IMR-90 (cell line): Measurements from ENCODE around the gene COL15A1. TPM values are rescaled to one million over a fixed set of nuclear protein-coding genes. Genes with fewer than 3 reads are reported as not detected.

Experiments used
- ATAC-seq: fragments of 200-7000 bp; cut with Tn5 transposase; 2 replicates; pipeline ENCODE4 v1.9.1; 2020; ENCODE audit warnings: low read depth, mild to moderate bottlenecking, moderate library complexity
- BruUV-seq: library from RNA; stranded (reverse); fragments of 400-500 nt; replicated peaks from 2 replicates; lab custom pipeline; 2021; lab: Mats Ljungman, UMichigan
- CTCF ChIA-PET: fragments of 300-600 bp; formaldehyde crosslinking; extraction: SDS; loops from one replicate; lab custom pipeline; 2021; ENCODE audit warnings: antibody characterized with exemption; lab: Yijun Ruan, JAX
- POLR2A ChIA-PET: fragments of 300-600 bp; sonication (Branson Sonifier 250); formaldehyde crosslinking; loops from one replicate; lab custom pipeline; 2022; ENCODE audit warnings: antibody characterized with exemption; ENCODE audit not compliant: unreplicated experiment; lab: Charles Lee
- DNase-seq: peaks from one replicate; pipeline ENCODE4 v3.0.0; 2013
- H2AFZ ChIP-seq: replicated peaks from 2 replicates; pipeline ENCODE3; 2013; ENCODE audit warnings: low read length, mild to moderate bottlenecking; ENCODE audit not compliant: poor library complexity
- H2AK5ac ChIP-seq: 2 replicates; pipeline ENCODE4 v1.6.1; 2013; ENCODE audit warnings: low read depth, low read length, inconsistent platforms
- H2AK9ac ChIP-seq: replicated peaks from 2 replicates; pipeline ENCODE3; 2013; ENCODE audit warnings: mild to moderate bottlenecking, low read depth, low read length, moderate library complexity; ENCODE audit not compliant: poor library complexity
- H2BK120ac ChIP-seq: 2 replicates; pipeline ENCODE4 v1.6.1; 2013; ENCODE audit warnings: low read depth, low read length, inconsistent platforms
- H2BK15ac ChIP-seq: 3 replicates; pipeline ENCODE4 v1.6.1; 2013; ENCODE audit warnings: low read depth, low read length, inconsistent platforms
- H2BK20ac ChIP-seq: 2 replicates; pipeline ENCODE4 v1.6.1; 2013; ENCODE audit warnings: low read depth, mild to moderate bottlenecking, inconsistent platforms, low read length, moderate library complexity
- H2BK5ac ChIP-seq: 2 replicates; pipeline ENCODE4 v1.6.1; 2013; ENCODE audit warnings: mild to moderate bottlenecking, low read depth, low read length, inconsistent platforms; ENCODE audit not compliant: poor library complexity, severe bottlenecking
- H3K14ac ChIP-seq: replicated peaks from 2 replicates; pipeline ENCODE4 v1.6.1; 2013; ENCODE audit warnings: low read depth, low read length, inconsistent platforms
- H3K18ac ChIP-seq: 2 replicates; pipeline ENCODE4 v1.6.1; 2013; ENCODE audit warnings: low read depth, low read length, control low read depth
- H3K23ac ChIP-seq: 2 replicates; pipeline ENCODE4 v1.6.1; 2013; ENCODE audit warnings: low read depth, low read length, inconsistent platforms
- H3K27ac ChIP-seq: 2 replicates; pipeline ENCODE4 v1.5.1; 2013; ENCODE audit warnings: mild to moderate bottlenecking, control low read depth, low read length; ENCODE audit not compliant: insufficient read depth
- H3K27me3 ChIP-seq: 2 replicates; pipeline ENCODE4 v1.6.1; 2013; ENCODE audit warnings: low read length; ENCODE audit not compliant: control insufficient read depth, insufficient read depth
- H3K36me3 ChIP-seq: 2 replicates; pipeline ENCODE4 v1.6.1; 2013; ENCODE audit warnings: low read length, mixed read lengths; ENCODE audit not compliant: control insufficient read depth, insufficient read depth
- H3K4ac ChIP-seq: 2 replicates; pipeline ENCODE4 v1.6.1; 2013; ENCODE audit warnings: low read depth, low read length, inconsistent platforms
- H3K4me1 ChIP-seq: 2 replicates; pipeline ENCODE4 v1.6.1; 2013; ENCODE audit warnings: low read length, mixed read lengths; ENCODE audit not compliant: control insufficient read depth, insufficient read depth
- H3K4me2 ChIP-seq: 2 replicates; pipeline ENCODE4 v1.6.1; 2013; ENCODE audit warnings: low read depth, mild to moderate bottlenecking, control low read depth, low read length, moderate library complexity
- H3K4me3 ChIP-seq: 2 replicates; pipeline ENCODE4 v1.5.1; 2013; ENCODE audit warnings: low read depth, mild to moderate bottlenecking, control low read depth, low read length, moderate library complexity; ENCODE audit not compliant: insufficient read depth
- H3K56ac ChIP-seq: 2 replicates; pipeline ENCODE4 v1.6.1; 2013; ENCODE audit warnings: low read length, inconsistent platforms; ENCODE audit not compliant: insufficient read depth; ENCODE audit errors: extremely low read depth
- H3K79me1 ChIP-seq, 2 experiments: 2 replicates each; pipeline ENCODE4 v1.6.1; 2013; ENCODE audit warnings: low read length in 2 of 2, inconsistent platforms in 1 of 2, low read depth in 1 of 2
- H3K9ac ChIP-seq: 2 replicates; pipeline ENCODE4 v1.6.1; 2013; ENCODE audit warnings: low read depth, low read length, control low read depth
- H3K9me1 ChIP-seq: 2 replicates; pipeline ENCODE4 v1.6.1; 2013; ENCODE audit warnings: low read length, inconsistent platforms; ENCODE audit not compliant: insufficient read depth
- H3K9me3 ChIP-seq: 2 replicates; pipeline ENCODE4 v1.6.1; 2013; ENCODE audit warnings: low read length; ENCODE audit not compliant: control insufficient read depth, insufficient read depth
- H4K20me1 ChIP-seq: 2 replicates; pipeline ENCODE4 v1.6.1; 2013; ENCODE audit warnings: low read length, inconsistent platforms; ENCODE audit not compliant: insufficient read depth
- H4K5ac ChIP-seq: 2 replicates; pipeline ENCODE4 v1.6.1; 2013; ENCODE audit warnings: mild to moderate bottlenecking, low read depth, low read length, control low read depth
- H4K8ac ChIP-seq, 2 experiments: 2 replicates each; pipeline ENCODE4 v1.6.1; 2013; ENCODE audit warnings: low read depth in 2 of 2, low read length in 2 of 2, control low read depth in 1 of 2, inconsistent platforms in 1 of 2
- H4K91ac ChIP-seq: 2 replicates; pipeline ENCODE4 v1.6.1; 2013; ENCODE audit warnings: low read depth, low read length, inconsistent platforms; ENCODE audit not compliant: insufficient read depth
- BHLHE40 ChIP-seq: fragments of 150-350 bp; IDR thresholded peaks from 2 replicates; pipeline ENCODE4 v1.6.1; 2016; ENCODE audit warnings: mild to moderate bottlenecking, low read depth, low read length
- CEBPB ChIP-seq: IDR thresholded peaks from 2 replicates; pipeline ENCODE4 v1.6.1; 2012; ENCODE audit warnings: low read depth, low read length, improper control_type of control experiment
- CHD1 ChIP-seq: IDR thresholded peaks from 2 replicates; pipeline ENCODE4 v1.6.1; 2012; ENCODE audit warnings: low read depth, low read length, improper control_type of control experiment
- CTCF ChIP-seq: conservative IDR thresholded peaks from 2 replicates; pipeline ENCODE4 v1.5.1; 2012; ENCODE audit warnings: mild to moderate bottlenecking, low read depth, low read length, improper control_type of control experiment
- FOS ChIP-seq: fragments of 150-350 bp; IDR thresholded peaks from 2 replicates; pipeline ENCODE4 v1.6.1; 2016; ENCODE audit warnings: low read depth, low read length
- MAFK ChIP-seq: IDR thresholded peaks from 2 replicates; pipeline ENCODE4 v1.6.1; 2012; ENCODE audit warnings: low read depth, low read length, improper control_type of control experiment
- MAZ ChIP-seq: IDR thresholded peaks from 2 replicates; pipeline ENCODE4 v1.6.1; 2012; ENCODE audit warnings: low read depth, mild to moderate bottlenecking, low read length, improper control_type of control experiment, moderate library complexity, borderline replicate concordance
- MXI1 ChIP-seq: IDR thresholded peaks from 2 replicates; pipeline ENCODE4 v1.6.1; 2012; ENCODE audit warnings: low read depth, mild to moderate bottlenecking, low read length, moderate library complexity, borderline replicate concordance
- NFE2L2 ChIP-seq: fragments of 150-350 bp; IDR thresholded peaks from 2 replicates; pipeline ENCODE4 v1.6.1; 2016; ENCODE audit warnings: low read depth, mild to moderate bottlenecking, low read length
- RAD21 ChIP-seq: IDR thresholded peaks from 2 replicates; pipeline ENCODE4 v1.6.1; 2012; ENCODE audit warnings: low read length, improper control_type of control experiment
- RCOR1 ChIP-seq: IDR thresholded peaks from 2 replicates; pipeline ENCODE4 v1.6.1; 2012; ENCODE audit warnings: mild to moderate bottlenecking, low read length, improper control_type of control experiment; ENCODE audit not compliant: insufficient replicate concordance
- RFX5 ChIP-seq: IDR thresholded peaks from 2 replicates; pipeline ENCODE4 v1.8.0; 2012; ENCODE audit warnings: low read depth, mild to moderate bottlenecking, low read length, moderate library complexity
- USF2 ChIP-seq: fragments of 150-350 bp; IDR thresholded peaks from 2 replicates; pipeline ENCODE4 v1.6.1; 2017; ENCODE audit warnings: mild to moderate bottlenecking, antibody characterized with exemption, low read length, low read depth
- WGBS, 2 experiments: methylation state at CpG; one replicate each; pipeline versions ENCODE4 v1.1.5 to v1.1.7; 2013; ENCODE audit warnings: missing lambda C conversion rate in 2 of 2; ENCODE audit not compliant: insufficient read length in 1 of 2; ENCODE audit errors: extremely low coverage in 2 of 2; 5-methylcytosine and 5-hydroxymethylcytosine counted together
- dilution Hi-C: fragments of 300-500 bp; cut with HindIII; formaldehyde crosslinking; loops from one replicate; pipeline ENCODE4 v1.14.3; 2018; ENCODE audit warnings: low sequenced_read_pairs; ENCODE audit not compliant: unreplicated experiment
- in situ Hi-C: fragments of 300-500 bp; cut with MboI; formaldehyde crosslinking; loops from 3 replicates; pipeline ENCODE4 v1.14.3; 2019; ENCODE audit warnings: low sequenced_read_pairs, inconsistent platforms, mixed read lengths
- intact Hi-C: fragments of 100-400 bp; cut with micrococcal nuclease; formaldehyde crosslinking; loops from 2 replicates; pipeline ENCODE4 v1.10.0; 2022
- polyA plus RNA-seq, 3 experiments: library from polyadenylated mRNA; depleted of rRNA; stranded (reverse); fragments of >200 nt; gene quantifications; 2 replicates each; pipeline ENCODE4 v1.2.3, GENCODE V29; 2012; ENCODE audit warnings: low replicate concordance in 1 of 3
- total RNA-seq: library from RNA; depleted of rRNA; stranded (reverse); fragments of >200 nt; gene quantifications from 2 replicates; pipeline ENCODE4 v1.2.3, GENCODE V29; 2012
- TF ChIP-seq, protein P1 (sequence below): fragments of 150-350 bp; IDR thresholded peaks from 2 replicates; pipeline ENCODE4 v1.6.1; 2016; ENCODE audit warnings: low read depth, mild to moderate bottlenecking, low read length, moderate library complexity, borderline replicate concordance

Gene COL15A1
- total and polyA plus RNA-seq, 2 of the 4 experiments (the other 2 are of a cell fraction): 2.2 to 3.7 TPM

- Histone ChIP-seq H3K79me1 (no peaks in the 10 kb centered on the region), H3K36me3 (peaks cover 7% of the 10 kb centered on the region; the same call in 1 of the 2 replicates), H2AFZ (peak overlapping the region; percentile 52), H2BK120ac (peak overlapping the region; percentile 20), H3K9ac (no peak overlapping the region), H3K56ac (no peak overlapping the region), H4K91ac (peak overlapping the region; percentile 47), H3K9me1 (peaks cover 21% of the 10 kb centered on the region), H3K4me1 (peaks cover 8% of the 10 kb centered on the region), H2AK9ac (peak overlapping the region; percentile 15), H2BK15ac (peak overlapping the region; percentile 87; the same call in 2 of the 3 replicates), H3K4me2 (no peak overlapping the region), H3K27ac (no peak overlapping the region), H3K14ac (peak overlapping the region; percentile 57), H3K27me3 (no peaks in the 10 kb centered on the region), H3K9me3 (no peaks in the 10 kb centered on the region), H4K8ac (peak overlapping the region in 1 of 2 experiments; percentile 78; a peak in 2 of 4 replicates), H2BK20ac (peak overlapping the region; percentile 80), H3K18ac (peak overlapping the region; percentile 24; the same call in 1 of the 2 replicates), H3K23ac (peak overlapping the region; percentile 41; the same call in 1 of the 2 replicates), H4K20me1 (peaks cover 5% of the 10 kb centered on the region; the same call in 1 of the 2 replicates), H3K4me3 (no peak overlapping the region), H3K4ac (peak overlapping the region; percentile 64), H2BK5ac (no peak overlapping the region), H4K5ac (peak overlapping the region; percentile 9), H2AK5ac (peak overlapping the region; percentile 56)
- CTCF ChIA-PET: interaction anchor here (0.6 to 0.9 kb wide), 2 partner anchors 8 to 76 kb away, joined by 3 read pairs; no protein-coding TSS in a partner anchor
- POLR2A ChIA-PET: no interaction called here
- DNase-seq (no peak), ATAC-seq (no peak; the same call in 1 of the 2 replicates)
- intact Hi-C loops (no loop called here), dilution Hi-C loops (no loop called here), in situ Hi-C loops (no loop called here)
- no CpG with 5 or more reads among the region's 6 CpGs for WGBS, 2 experiments
- BruUV-seq: no TSS peak
- TF ChIP-seq RFX5 (no peak), MAZ (no peak), CEBPB (no peak), USF2 (no peak), RAD21 (no peak), MXI1 (no peak), FOS (no peak), CTCF (no peak), RCOR1 (no peak), CHD1 (no peak), BHLHE40 (no peak), NFE2L2 (no peak), MAFK (no peak)
- TF ChIP-seq, protein P1, sequence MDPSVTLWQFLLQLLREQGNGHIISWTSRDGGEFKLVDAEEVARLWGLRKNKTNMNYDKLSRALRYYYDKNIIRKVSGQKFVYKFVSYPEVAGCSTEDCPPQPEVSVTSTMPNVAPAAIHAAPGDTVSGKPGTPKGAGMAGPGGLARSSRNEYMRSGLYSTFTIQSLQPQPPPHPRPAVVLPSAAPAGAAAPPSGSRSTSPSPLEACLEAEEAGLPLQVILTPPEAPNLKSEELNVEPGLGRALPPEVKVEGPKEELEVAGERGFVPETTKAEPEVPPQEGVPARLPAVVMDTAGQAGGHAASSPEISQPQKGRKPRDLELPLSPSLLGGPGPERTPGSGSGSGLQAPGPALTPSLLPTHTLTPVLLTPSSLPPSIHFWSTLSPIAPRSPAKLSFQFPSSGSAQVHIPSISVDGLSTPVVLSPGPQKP: no peak
These were observed 132.9 kb downstream of the COL15A1 start for GRCh38 chr9:99076483-99077171.
